Mesodermal cell (in vitro differentiated cells): ENCODE data around the gene SZT2.
"Not testable (repeated sequence)": the region's sequence is repeated elsewhere in the genome, so short reads cannot be mapped to it uniquely, and the experiment has no call there.

Source experiments
- H3K27ac ChIP-seq: 2 replicates; pipeline ENCODE4 v1.7.0; 2013; ENCODE audit warnings: mild to moderate bottlenecking, low read depth, low read length, moderate library complexity; ENCODE audit not compliant: severe bottlenecking
- H3K36me3 ChIP-seq: 2 replicates; pipeline ENCODE4 v1.7.1; 2013; ENCODE audit warnings: mild to moderate bottlenecking, low read length, moderate library complexity; ENCODE audit not compliant: control insufficient read depth, insufficient read depth
- H3K4me1 ChIP-seq: one replicate; pipeline ENCODE4 v1.7.1; 2013; ENCODE audit warnings: mild to moderate bottlenecking, low read length; ENCODE audit not compliant: insufficient read depth, control insufficient read depth, poor library complexity, severe bottlenecking
- H3K4me3 ChIP-seq: 2 replicates; pipeline ENCODE4 v1.7.0; 2013; ENCODE audit warnings: low read length, control low read depth, mild to moderate bottlenecking; ENCODE audit not compliant: insufficient read depth, poor library complexity, severe bottlenecking; ENCODE audit errors: extremely low read depth
- H3K9me3 ChIP-seq: 2 replicates; pipeline ENCODE4 v1.7.1; 2013; ENCODE audit warnings: mild to moderate bottlenecking, low read length, moderate library complexity; ENCODE audit not compliant: control insufficient read depth
- whole genome bisulfite sequencing, 2 experiments: methylation state at CpG; one replicate each; pipeline ENCODE4 v1.1.5; 2013; ENCODE audit warnings: missing lambda C conversion rate in 2 of 2; ENCODE audit not compliant: insufficient coverage in 2 of 2; 5-methylcytosine and 5-hydroxymethylcytosine counted together

SZT2 gene

GRCh38 chr1:43363283-43363934, 26.3 kb upstream of the SZT2 start:
- peak overlapping the region; percentile 19 for H3K27ac ChIP-seq
- no peaks in the 10 kb centered on the region for H3K9me3 ChIP-seq
- no peak overlapping the region for H3K4me3 ChIP-seq
- H3K4me1 ChIP-seq, result peaks cover 38% of the 10 kb centered on the region
- peaks cover 63% of the 10 kb centered on the region for H3K36me3 ChIP-seq
- WGBS, 2 experiments, result 91 to 97% methylated on average over 5 to 8 of the region's 9 CpGs

GRCh38 chr1:43363935-43364525, 25.7 kb upstream of the SZT2 start:
- 89 to 94% methylated on average over 5 of the region's 5 CpGs for WGBS, 2 experiments
- Histone ChIP-seq H3K9me3 (no peaks in the 10 kb centered on the region), H3K36me3 (peaks cover 63% of the 10 kb centered on the region)

GRCh38 chr1:43365678-43366077, 24.0 kb upstream of the SZT2 start:
- Histone ChIP-seq H3K4me1 (peaks cover 36% of the 10 kb centered on the region), H3K36me3 (peaks cover 48% of the 10 kb centered on the region), H3K9me3 (no peaks in the 10 kb centered on the region), H3K4me3 (no peak overlapping the region), H3K27ac (no peak overlapping the region)
- 94 to 100% methylated on average over 1 to 2 of the region's 2 CpGs for WGBS, 2 experiments

More at GRCh38 chr1:43363935-43364525, 25.7 kb upstream of the SZT2 start:
- Histone ChIP-seq H3K4me1 (peaks cover 43% of the 10 kb centered on the region), H3K27ac (no peak overlapping the region), H3K4me3 (no peak overlapping the region)

- Histone ChIP-seq H3K4me3 (peak overlapping the region; percentile 62), H3K9me3 (no peaks in the 10 kb centered on the region), H3K4me1 (peaks cover 31% of the 10 kb centered on the region), H3K36me3 (peaks cover 43% of the 10 kb centered on the region), H3K27ac (no peak overlapping the region)
- 51 to 72% methylated on average over 2 to 5 of the region's 11 CpGs for WGBS, 2 experiments
These were observed 23.5 kb upstream of the SZT2 start for GRCh38 chr1:43366179-43366578.

- H3K36me3 ChIP-seq, result peaks cover 39% of the 10 kb centered on the region
- H3K9me3 ChIP-seq, result no peaks in the 10 kb centered on the region
- peak overlapping the region; percentile 62 for H3K4me3 ChIP-seq
- peaks cover 27% of the 10 kb centered on the region for H3K4me1 ChIP-seq
- 18 to 20% methylated on average over 2 to 3 of the region's 5 CpGs for WGBS, 2 experiments
- no peak overlapping the region for H3K27ac ChIP-seq
These were observed 23.1 kb upstream of the SZT2 start for GRCh38 chr1:43366601-43367025.

GRCh38 chr1:43367026-43367903, 22.4 kb upstream of the SZT2 start:
- peak overlapping the region; percentile 62 for H3K27ac ChIP-seq

GRCh38 chr1:43367904-43368645, 21.6 kb upstream of the SZT2 start, which contains the start of gene ELOVL1:
TSS of gene ELOVL1 (minus strand) at chr1:43368011. CDS start at chr1:43365609, 2,402 bp downstream.
- peaks cover 25% of the 10 kb centered on the region for H3K36me3 ChIP-seq
- 1 to 2% methylated on average over 33 to 41 of the region's 58 CpGs for WGBS, 2 experiments
- peak within 1 kb of the TSS; percentile 62 for H3K4me3 ChIP-seq
- peaks cover 29% of the 10 kb centered on the region for H3K4me1 ChIP-seq
- peak within 1 kb of the TSS; percentile 85 for H3K27ac ChIP-seq
- H3K9me3 ChIP-seq, result no peaks in the 10 kb centered on the region

More at GRCh38 chr1:43367026-43367903, 22.4 kb upstream of the SZT2 start:
- 5 to 6% methylated on average over 22 to 35 of the region's 48 CpGs for WGBS, 2 experiments
- no peaks in the 10 kb centered on the region for H3K9me3 ChIP-seq
- H3K36me3 ChIP-seq, result peaks cover 33% of the 10 kb centered on the region
- peak overlapping the region; percentile 62 for H3K4me3 ChIP-seq
- H3K4me1 ChIP-seq, result peaks cover 23% of the 10 kb centered on the region

- H3K36me3 ChIP-seq, result peaks cover 19% of the 10 kb centered on the region
- no peaks in the 10 kb centered on the region for H3K9me3 ChIP-seq
- H3K4me3 ChIP-seq, result peak overlapping the region; percentile 62
- peak overlapping the region; percentile 85 for H3K27ac ChIP-seq
- WGBS, 2 experiments, result 27% methylated on average over 2 to 5 of the region's 6 CpGs
- peaks cover 35% of the 10 kb centered on the region for H3K4me1 ChIP-seq
These were observed 21.1 kb upstream of the SZT2 start for GRCh38 chr1:43368646-43369020.

GRCh38 chr1:43369779-43370178, 19.9 kb upstream of the SZT2 start:
- not testable (repeated sequence) for H3K9me3 ChIP-seq, H3K4me3 ChIP-seq, H3K27ac ChIP-seq, H3K36me3 ChIP-seq
- H3K4me1 ChIP-seq, result peaks cover 38% of the 10 kb centered on the region
- 93 to 100% methylated on average over 3 to 4 of the region's 6 CpGs for WGBS, 2 experiments

GRCh38 chr1:43370564-43370963, 19.1 kb upstream of the SZT2 start:
- Histone ChIP-seq H3K4me3 (no peak overlapping the region), H3K27ac (no peak overlapping the region), H3K36me3 (no peaks in the 10 kb centered on the region), H3K4me1 (peaks cover 36% of the 10 kb centered on the region), H3K9me3 (no peaks in the 10 kb centered on the region)
- WGBS, 2 experiments, result 88 to 98% methylated on average over 3 of the region's 4 CpGs
